Sciatic nerve (tissue), 2 donors: Measurements from ENCODE around the gene RAB2B. TPM values are rescaled to one million over a fixed set of nuclear protein-coding genes. Genes with fewer than 3 reads are reported as not detected.

Experiments
- ATAC-seq: fragments of 200-7000 bp; cut with Tn5 transposase; one replicate; pipeline ENCODE4 v1.9.1; 2020; ENCODE audit warnings: mild to moderate bottlenecking, moderate library complexity
- DNase-seq: peaks from one replicate; pipeline ENCODE4 v3.0.0-alpha.2; 2020; ENCODE audit warnings: low spot score
- intact Hi-C: fragments of 100-400 bp; cut with DNase I; formaldehyde crosslinking; loops from one replicate; pipeline ENCODE4 v1.14.2; 2022
- total RNA-seq: library from RNA; stranded (reverse); fragmentation: NEBNext Ultra II Directional; extraction: Animal tissue kit (Norgen Biotek cat#: 25700); gene quantifications from one replicate; pipeline ENCODE4 v1.2.1, GENCODE V29; 2021
- donor health status: DM: no; HTN: no; CAD: no.
- donor health status: DM: no; HTN: no; CAD: no.

RAB2B gene
- total RNA-seq, 1 donor from 2014 or later = 41.0 TPM

- intact Hi-C loops = no loop called here
- ATAC-seq (no peak), DNase-seq (no peak)
Measured at GRCh38 chr14:21415329-21415728, 61.4 kb downstream of the RAB2B start.

GRCh38 chr14:21414137-21414631, 62.6 kb downstream of the RAB2B start:
- no peak for DNase-seq
- intact Hi-C loops = no loop called here
- no peak for ATAC-seq

Other genes with a start within 250 kb of the RAB2B start
- 395 TPM for gene HNRNPC, start 207.5 kb downstream of the RAB2B start, total RNA-seq
- 0.45 TPM for gene RPGRIP1, start 196.9 kb downstream of the RAB2B start, total RNA-seq
- 59.1 TPM for gene SUPT16H, start 92.9 kb downstream of the RAB2B start, total RNA-seq
- gene CHD8, start 20.8 kb downstream of the RAB2B start, total RNA-seq = 78.9 TPM
- gene TOX4, start 236 bp upstream of the RAB2B start, total RNA-seq = 60.0 TPM
- 43.3 TPM for gene METTL3, start 34.4 kb upstream of the RAB2B start, total RNA-seq
- gene SALL2, start 49.4 kb upstream of the RAB2B start, total RNA-seq = 16.3 TPM
- gene OR10G3, start 103.1 kb upstream of the RAB2B start, total RNA-seq = not detected
- gene OR10G2, start 158.0 kb upstream of the RAB2B start, total RNA-seq = not detected
- gene OR4E2, start 176.9 kb upstream of the RAB2B start, total RNA-seq = not detected
- not detected for gene OR4E1, start 196.9 kb upstream of the RAB2B start, total RNA-seq